Ramos (cell line): Measurements from ENCODE around the gene LAMA5.

Experiments
- in situ Hi-C: fragments of 300-500 bp; cut with MboI; formaldehyde crosslinking; loops from one replicate; pipeline ENCODE4 v1.14.3; 2022; ENCODE audit warnings: low sequenced_read_pairs; ENCODE audit not compliant: unreplicated experiment

LAMA5 gene

DNA sequence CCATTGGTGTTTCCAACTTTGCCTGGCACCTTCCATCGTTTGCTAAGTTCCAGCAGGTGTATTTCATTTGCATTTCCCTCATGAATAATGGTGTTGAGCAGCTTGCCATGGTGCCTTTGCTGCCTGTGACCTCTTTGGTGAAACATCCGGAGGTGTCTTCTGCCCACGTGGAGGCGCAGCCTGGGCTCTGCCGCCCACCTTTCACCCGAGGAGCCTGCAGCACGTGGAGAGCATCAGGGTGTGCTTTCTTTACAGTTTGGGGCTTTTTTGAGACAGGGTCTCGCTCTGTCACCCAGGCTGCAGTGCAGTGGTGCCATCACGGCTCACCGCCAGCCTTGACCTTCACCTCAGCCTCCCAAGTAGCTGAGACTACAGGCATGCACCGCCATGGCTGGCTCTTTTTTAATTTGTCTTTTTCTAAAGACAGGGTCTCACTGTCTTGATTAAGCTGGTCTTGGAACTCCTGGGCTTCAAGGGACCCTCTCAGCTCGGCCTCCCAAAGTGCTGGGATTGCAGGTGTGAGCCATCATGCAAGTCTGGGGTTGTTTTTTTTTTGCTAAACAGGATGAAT lies 67.4 kb downstream of the LAMA5 start:
- in situ Hi-C loops = no loop called here

DNA sequence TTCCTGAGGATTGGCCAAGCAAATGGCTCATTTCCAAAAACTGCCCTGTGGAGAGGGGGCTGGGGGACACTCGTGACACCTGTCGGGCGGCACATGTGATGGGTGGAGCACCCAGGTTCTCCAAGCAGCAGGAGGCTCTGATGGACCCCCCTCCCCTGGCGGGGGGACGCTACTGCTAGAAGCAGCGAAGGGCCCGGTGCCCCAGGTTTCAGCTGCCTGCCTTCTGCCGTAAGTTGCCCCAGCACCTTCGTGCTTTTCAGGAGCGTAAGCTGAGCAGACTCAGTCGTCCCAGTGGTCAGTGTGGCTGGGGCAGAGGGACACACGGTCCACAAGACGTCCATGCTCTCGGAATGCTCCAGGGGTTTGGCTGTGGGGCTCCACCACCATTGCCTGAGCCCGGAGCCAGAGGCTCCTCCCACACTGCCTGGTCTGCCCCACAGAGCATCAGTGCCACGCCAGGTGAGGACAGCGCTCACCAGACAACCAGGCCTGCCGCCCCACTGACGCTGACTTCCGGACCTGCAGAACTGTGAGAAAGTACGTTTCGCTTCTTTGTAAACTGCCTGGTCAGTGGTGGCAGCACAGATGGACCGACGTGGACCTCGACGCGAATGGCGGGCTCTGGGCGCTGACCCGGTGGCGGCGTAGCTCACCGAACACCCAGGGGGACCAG lies 68.4 kb downstream of the LAMA5 start:
- in situ Hi-C loops = no loop called here

DNA sequence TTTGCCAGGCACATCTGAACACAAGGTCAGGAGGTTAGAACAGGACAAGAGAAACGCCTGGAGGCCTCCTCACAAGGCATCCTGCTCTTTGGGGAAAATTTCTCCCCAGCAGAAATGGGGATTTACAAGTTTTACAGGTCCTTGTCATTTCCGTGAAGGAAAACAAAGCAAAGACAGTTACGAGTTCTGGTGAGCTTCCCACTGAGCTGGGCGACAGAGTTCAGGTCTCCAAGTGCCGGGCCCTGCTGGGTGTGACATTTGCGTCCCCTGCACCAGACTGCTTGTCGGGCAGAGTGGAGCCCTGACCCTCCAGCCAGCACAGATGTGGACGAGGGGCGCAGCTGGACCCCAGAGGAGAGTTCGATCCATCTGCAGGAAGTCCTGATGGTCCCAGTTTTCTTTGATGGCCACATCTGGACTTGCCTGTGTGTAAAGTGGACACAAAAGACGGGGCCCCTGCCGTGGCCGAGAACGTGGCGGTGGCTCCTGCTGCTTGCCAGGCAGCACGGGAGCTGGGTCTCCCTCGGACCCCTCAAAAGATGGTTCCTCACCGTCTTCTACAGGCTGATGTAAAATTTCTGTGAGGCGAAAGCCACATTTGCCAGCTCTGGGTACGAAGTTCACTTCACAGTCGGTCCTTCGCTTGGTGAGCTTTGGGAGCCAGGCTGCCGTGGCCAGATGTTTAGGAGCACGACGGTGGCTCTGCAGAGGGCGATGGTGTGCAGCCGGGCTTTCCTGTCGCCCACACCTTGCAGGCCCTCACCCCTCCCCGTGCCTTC lies 69.5 kb downstream of the LAMA5 start:
- in situ Hi-C loops = no loop called here

DNA sequence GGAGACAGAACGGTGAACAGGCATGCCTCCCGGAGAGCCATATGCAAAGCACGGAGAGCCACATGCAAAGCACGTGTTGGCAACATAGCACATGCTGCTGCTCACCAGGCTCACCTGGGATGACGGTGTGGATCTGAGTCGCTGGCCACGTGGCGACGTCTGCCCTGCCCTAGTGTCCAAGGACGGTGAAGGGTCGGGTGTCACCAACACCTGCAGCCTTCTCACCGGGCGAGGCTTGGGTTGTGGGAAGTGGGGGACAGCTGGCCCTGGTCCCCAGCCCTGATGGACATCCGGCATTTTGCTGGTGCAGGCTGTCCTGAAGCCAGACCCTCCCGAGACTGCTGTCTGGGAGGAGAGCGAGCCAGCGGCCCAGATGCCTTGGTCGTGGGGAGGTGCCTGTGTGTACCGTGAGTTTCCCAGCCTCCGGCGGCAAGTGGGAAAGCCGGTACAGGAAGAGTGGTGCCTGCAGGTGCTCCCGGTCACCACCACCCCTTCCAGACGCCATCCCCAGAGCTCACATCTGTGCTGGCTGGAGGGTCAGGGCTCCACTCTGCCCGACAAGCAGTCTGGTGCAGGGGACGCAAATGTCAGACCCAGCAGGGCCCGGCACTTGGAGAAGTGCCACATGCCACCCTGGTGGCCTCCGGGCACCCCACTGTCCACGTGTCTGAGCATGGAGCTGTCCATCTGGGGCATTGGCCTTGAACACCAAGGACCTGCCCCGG lies 70.2 kb downstream of the LAMA5 start:
- in situ Hi-C loops = no loop called here

DNA sequence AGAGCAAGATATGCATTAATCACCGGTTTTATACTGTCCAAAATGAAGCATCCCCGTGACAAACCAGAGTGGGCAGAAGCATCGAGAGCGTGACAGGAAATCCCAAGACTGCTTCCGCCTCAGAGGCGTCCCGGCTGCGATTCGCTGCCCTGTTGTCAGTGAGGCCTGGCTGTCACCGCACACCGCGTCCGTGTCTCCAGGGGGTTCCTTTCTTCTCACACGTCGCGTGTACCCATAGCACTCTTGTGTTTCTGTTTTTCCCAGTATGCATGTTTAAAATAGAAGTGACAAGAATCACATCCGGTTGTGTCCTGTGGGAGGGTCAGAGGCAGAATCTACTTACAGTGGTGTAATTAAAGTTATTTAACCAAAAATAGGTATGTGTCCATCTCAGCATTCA lies 72.6 kb downstream of the LAMA5 start:
- in situ Hi-C loops = no loop called here

DNA sequence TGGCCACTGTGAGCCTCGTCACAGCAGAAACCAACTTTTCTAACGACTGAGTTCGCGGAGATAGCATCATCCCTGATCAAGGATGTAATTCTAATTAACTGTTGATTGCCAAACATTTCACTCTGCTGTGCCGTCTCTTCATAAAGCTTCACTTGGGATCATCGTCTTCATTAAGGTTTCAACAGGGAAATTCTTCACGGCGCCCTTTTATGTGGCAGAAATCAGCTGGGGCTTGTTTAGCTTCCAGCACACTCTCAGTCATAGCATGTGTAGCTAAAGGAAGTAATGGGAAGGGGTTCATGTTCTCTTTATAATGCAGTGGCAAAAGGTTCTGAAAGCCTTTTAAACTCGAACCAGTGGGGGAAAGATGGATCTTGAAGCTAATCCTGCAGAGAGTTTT lies 73.2 kb downstream of the LAMA5 start:
- in situ Hi-C loops = no loop called here

DNA sequence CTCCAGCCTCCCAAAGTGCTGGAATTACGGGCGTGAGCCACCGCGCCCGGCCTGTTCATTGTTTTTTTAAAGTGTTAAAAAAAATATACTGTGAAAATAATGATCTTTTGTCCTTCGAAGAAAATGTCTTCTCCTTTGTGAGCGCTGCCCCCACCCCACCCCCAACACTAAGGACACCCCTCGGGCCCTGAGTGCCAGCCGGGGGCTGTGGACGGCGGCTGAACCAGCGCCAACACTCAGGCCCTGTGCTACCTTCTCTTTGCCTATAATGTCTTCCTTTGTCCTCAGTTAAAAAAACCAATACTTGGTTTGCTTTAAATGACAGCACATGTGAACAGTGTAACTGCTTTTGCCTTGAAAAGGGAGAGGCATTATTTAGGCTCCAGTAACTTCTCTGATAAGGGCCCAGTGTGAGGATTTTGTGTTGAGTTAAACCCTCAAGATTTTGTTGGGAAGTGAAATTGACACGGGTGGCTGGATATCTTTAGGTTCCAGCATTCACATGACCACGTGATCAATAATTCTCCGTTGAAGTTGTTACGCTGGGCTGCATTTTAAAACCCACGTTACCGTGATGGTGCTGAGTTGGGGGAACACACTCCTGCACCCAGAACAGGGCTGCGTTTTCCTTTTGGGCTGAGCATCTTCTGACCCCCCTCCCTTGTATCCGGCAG lies 73.9 kb downstream of the LAMA5 start:
- in situ Hi-C loops = no loop called here

DNA sequence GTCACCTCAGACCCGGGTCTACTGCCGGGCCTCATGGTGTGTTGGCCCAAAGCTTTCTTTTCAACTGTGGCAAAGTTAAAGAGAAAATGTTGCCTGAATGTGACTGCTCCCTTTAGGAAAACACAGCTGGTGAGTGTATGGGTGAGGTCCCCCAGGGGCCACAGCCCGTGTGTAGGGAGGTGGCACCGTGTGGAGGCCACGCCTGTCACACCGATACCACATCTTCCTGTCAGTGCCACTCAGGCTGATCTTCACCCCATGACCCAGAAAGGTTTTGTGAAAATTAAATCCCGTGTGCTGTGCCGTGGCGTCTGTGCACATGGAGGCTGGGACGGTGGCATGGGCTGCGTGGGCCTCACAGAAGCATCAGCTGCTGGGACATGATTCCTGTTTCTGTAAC lies 75.0 kb downstream of the LAMA5 start:
- in situ Hi-C loops = no loop called here

DNA sequence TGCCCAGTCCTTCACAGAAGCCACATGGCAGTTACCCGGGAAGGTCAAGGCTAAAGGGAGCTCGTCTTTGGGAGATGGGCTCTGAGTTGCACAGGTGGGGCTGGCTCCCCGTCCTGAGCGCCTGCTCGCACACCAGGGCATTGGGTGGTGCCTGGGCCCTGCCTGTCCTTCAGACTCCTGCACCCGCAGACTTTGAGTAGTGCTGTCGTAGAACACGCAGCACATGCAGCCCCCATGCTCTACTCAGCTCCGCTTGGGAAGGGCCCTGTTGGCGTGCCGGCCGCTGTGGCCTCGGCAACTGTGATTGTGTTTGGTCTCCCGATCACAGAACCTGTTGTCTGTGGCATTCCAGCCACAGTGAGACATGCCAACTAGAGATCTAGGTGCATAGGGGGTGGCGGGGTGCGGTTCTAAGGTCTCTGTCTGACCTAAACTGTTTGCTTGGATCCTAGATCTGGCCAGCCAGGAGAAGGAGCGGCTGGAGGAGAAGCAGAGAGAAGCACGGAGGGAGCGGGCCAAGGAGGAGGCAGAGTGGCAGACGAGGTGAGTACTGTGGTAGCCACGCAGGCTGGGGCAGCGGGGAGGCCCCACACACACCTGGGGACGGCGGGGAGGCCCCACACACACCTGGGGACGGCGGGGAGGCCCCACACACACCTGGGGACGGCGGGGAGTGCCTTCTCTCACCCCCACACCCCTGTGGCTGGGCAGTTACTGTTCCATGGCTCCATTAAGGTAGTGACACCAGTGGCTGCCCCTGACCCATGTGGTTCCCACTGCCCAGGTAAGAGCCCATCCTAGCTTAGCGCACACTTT lies 75.7 kb downstream of the LAMA5 start:
- in situ Hi-C loops = no loop called here

DNA sequence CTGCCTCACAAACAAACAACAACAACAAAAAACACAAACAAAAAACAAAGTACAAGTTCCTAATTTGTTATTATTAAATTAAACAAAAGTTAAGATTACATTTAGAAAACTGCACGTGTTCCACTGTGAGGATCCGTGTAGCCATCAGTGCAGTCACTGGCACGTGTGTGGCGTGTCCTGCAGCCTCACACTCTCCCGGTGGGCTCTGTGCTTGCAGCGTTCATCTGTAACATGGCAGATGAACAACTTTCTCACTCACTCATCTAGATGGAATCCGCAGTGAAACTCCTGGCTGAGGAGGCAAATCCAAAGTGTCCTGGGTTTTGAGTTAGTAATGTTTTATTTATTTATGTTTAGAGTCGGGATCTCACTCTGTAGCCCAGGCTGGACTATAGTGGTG lies 77.2 kb downstream of the LAMA5 start:
- in situ Hi-C loops = no loop called here

DNA sequence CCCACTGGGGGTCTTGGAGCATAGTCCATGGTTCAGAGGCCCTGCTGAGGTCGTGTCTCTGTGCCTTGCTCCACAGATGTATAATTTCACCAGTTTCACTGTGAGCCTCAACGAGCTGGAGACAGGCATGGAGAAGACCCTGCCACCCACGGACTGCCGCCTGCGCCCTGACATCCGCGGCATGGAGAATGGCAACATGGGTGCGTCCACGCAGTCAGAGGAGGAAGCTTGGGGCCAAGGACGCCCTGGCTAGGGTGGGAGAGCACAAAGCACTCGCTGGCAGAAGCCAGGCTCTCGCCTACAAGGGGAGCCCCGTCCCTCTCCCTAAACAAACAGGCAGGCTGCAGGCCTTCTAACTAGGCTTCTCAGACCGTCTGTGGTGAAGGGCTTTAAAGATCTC lies 78.0 kb downstream of the LAMA5 start:
- in situ Hi-C loops = no loop called here

DNA sequence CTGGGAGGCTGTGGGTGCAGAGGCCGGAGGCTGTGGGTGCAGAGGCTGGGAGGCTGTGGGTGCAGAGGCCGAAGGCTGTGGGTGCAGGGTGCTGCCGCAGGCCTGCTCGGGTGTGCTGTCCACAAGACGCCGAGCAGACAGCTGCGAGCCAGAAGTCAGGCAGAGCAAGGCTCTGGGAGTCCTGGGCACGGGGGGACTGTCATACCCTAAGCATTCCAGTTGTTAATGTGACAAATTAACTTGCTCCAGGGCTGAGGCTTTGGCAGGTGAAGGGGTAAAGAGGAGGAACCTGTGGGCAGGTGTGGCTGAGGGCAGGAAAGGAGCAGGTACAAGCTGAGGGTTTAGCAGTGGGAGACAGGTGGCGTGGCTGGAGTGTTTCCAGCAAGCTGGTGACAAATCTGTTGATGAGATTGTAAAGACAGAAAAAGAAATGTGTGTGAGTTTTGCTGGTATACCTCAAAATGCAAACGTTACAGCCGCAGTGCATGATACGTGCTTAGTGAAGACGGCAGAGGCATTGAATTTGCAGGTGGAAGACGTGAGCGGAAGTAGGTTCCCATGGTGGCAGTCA lies 78.5 kb downstream of the LAMA5 start:
- in situ Hi-C loops = no loop called here

DNA sequence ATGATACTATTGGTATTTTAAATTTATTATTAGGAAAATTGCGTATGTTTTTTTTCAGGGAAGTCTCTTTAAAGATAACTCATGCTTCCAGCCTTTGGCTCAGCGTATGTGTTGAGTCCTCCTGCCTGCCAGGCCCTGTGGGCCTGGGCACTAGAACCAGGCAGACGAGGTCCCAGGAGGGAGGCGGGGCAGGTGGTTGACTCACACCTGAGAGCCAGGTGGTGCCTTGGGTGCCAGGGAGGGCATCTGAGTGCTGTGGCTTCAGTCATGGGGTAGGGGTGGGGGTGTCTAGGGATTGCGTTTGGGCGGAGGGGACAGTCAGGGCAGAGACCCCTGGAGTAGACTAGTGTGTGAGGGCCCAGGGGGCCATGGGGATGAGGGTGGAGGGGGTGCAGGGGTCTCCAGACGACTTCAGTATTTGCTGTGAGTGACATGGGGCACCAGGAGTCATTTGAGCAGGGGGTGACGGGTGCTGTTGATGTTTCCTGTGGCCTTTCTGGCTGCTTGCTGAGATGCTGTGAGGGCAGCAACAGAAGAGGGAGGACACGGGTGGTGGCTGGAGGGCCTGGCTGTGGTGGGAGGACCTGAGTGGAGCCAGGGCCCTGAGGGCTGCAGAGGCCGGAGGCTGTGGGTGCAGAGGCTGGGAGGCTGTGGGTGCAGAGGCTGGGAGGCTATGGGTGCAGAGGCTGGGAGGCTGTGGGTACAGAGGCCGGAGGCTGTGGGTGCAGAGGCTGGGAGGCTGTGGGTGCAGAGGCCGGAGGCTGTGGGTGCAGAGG lies 79.2 kb downstream of the LAMA5 start:
- in situ Hi-C loops = no loop called here

DNA sequence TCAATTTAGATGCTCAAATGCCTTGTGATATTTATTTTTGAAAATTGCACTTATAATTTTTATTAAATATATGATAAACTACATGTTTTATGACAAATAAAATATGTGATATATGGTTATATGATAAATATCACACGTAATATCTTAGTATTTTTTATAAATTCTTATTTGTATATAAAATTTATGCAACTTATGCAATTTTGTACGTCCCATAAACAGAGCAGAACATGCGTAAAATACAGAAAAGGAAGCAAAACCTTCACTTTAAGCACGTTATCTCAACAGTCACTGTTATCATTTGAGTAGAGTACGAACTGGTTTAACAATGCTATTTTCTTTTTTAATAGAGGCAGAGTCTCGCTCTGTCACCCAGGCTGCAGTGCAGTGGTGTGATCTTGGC lies 80.0 kb downstream of the LAMA5 start:
- in situ Hi-C loops = no loop called here

DNA sequence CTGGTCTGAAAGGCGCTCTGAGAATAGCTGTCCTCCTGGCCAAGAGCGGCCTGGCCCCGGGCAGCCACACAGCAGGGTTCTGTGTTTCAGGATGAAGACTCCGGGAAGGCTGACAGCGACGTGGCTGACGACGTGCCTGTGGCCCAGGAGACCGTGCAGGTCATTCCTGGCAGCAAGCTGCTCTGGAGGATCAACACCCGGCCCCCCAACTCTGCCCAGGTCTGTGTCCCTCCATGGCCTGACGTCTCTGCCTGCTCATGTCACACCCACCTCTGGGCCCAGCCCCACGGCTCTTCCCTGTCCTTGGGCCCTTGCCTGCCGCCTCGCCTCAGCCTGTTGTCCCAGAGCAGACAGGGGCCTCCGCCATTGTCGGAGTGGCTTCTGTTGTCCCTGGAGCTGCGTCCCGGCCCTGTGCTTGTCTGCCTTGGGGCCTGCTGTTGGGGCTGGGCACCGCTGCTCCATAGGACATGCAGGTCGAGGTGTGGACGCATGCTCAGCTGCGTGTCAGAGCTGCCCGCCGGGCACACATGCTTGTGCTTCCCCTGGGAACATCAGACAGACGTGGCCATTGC lies 80.5 kb downstream of the LAMA5 start:
- in situ Hi-C loops = no loop called here

DNA sequence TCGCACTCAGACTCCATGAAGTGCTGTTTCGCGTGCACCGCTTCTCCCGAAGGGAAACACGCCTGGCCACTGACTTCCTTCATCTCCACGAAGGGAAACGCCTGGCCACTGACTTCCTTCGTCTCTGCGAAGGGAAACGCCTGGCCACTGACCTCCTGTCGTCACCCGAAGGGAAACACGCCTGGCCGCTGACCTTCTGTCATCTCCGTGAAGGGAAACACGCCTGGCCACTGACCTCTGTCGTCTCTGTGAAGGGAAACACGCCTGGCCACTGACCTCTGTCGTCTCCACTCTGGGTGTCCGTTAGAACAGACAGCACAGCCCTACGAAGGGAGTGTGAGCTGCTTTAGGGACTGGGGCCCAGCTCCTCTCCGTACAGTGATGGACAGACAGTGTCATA lies 81.4 kb downstream of the LAMA5 start:
- in situ Hi-C loops = no loop called here

DNA sequence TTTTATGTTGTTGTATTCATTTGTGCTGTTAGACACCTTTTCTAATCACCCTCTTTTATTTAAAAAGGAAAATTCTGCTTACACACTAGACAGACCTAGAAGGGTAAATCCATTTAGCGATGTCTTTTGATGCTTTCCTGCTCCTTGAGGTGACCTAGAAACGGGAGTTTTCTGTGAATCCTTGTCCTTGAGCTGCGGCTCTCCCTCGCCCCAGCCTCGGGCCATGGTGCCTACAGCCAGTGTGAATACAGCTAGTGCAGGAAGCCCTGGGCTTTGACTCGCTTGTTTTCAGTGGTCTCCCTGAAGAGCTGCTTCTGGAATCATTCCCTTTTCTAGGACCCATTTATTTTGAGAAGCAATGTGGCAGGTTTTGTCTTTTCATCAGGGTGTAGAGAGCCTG lies 82.0 kb downstream of the LAMA5 start:
- in situ Hi-C loops = no loop called here

DNA sequence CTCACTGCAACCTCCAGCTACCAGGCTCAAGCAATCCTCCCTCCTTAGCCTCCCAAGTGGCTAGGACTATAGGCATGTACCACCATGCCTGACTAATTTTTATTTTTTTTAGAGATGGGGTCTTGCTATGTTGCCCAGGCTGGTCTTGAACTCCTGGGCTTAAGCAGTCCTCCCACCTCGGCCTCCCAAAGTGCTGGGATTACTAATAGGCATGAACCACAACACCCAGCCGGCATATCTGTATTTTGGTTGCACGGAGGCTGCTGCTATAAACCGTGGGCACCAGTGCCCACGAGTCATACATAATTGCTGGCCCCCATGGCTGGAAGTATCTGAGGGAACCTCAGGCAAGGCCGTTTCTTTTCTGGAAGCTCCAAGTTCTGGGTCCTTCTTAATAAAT lies 82.7 kb downstream of the LAMA5 start:
- in situ Hi-C loops = no loop called here
